MCF 10A (cell line): Measurements from ENCODE around the gene KIAA0513. TPM values are rescaled to one million over a fixed set of nuclear protein-coding genes. Genes with fewer than 3 reads are reported as not detected.

Experiments used
- BruUV-seq: library from RNA; stranded (reverse); fragments of 400-500 nt; replicated peaks from 2 replicates; lab custom pipeline; 2021; lab: Mats Ljungman, UMichigan
- CTCF ChIA-PET: fragments of 300-600 bp; sonication (Branson Sonifier 250); formaldehyde crosslinking; extraction: SDS; loops from one replicate; lab custom pipeline; 2021; ENCODE audit warnings: antibody characterized with exemption, inconsistent platforms; lab: Yijun Ruan, JAX
- POLR2A ChIA-PET: fragments of 300-600, 350-650 bp; sonication (Branson Sonifier 250); formaldehyde crosslinking; extraction: SDS; loops from one replicate; lab custom pipeline; 2020; ENCODE audit warnings: antibody characterized with exemption, inconsistent platforms; lab: Yijun Ruan, JAX
- DNase-seq: peaks from one replicate; pipeline ENCODE4 v3.0.0-alpha.2; 2018; ENCODE audit not compliant: unreplicated experiment
- H3K27ac Mint-ChIP-seq: one replicate; pipeline ENCODE4 v1.8.0; 2022; ENCODE audit warnings: mild to moderate bottlenecking, low read depth, mixed read lengths; ENCODE audit not compliant: unreplicated experiment
- H3K27me3 Mint-ChIP-seq: one replicate; pipeline ENCODE4 v1.8.0; 2022; ENCODE audit warnings: mixed read lengths; ENCODE audit not compliant: insufficient read depth, unreplicated experiment
- H3K36me3 Mint-ChIP-seq: one replicate; pipeline ENCODE4 v1.8.0; 2022; ENCODE audit warnings: mild to moderate bottlenecking, moderate library complexity, mixed read lengths; ENCODE audit not compliant: insufficient read depth, unreplicated experiment
- H3K4me1 Mint-ChIP-seq: one replicate; pipeline ENCODE4 v1.8.0; 2022; ENCODE audit warnings: mixed read lengths; ENCODE audit not compliant: insufficient read depth, unreplicated experiment
- H3K4me3 Mint-ChIP-seq: one replicate; pipeline ENCODE4 v1.8.0; 2022; ENCODE audit warnings: mild to moderate bottlenecking, moderate library complexity, mixed read lengths; ENCODE audit not compliant: unreplicated experiment
- H3K9me3 Mint-ChIP-seq: one replicate; pipeline ENCODE4 v1.8.0; 2022; ENCODE audit warnings: mixed read lengths; ENCODE audit not compliant: unreplicated experiment
- CTCF ChIP-seq: fragments of 200-600 bp; IDR thresholded peaks from one replicate; pipeline ENCODE4 v1.8.0; 2022; ENCODE audit warnings: antibody characterized with exemption, mild to moderate bottlenecking; ENCODE audit not compliant: unreplicated experiment
- intact Hi-C: fragments of 100-400 bp; cut with micrococcal nuclease; formaldehyde crosslinking; loops from 2 replicates; pipeline ENCODE4 v1.14.1; 2022
- total RNA-seq: library from RNA; stranded (reverse); gene quantifications from 2 replicates; pipeline ENCODE4 v1.2.3, GENCODE V29; 2022

The KIAA0513 gene
- total RNA-seq, 1 experiment from 2014 or later: 4.2 TPM

GRCh38 chr16:85033171-85033570, 5.6 kb downstream of the KIAA0513 start:
- Mint-ChIP-seq H3K4me3 (no peak overlapping the region), H3K36me3 (peaks cover 17% of the 10 kb centered on the region), H3K4me1 (peaks cover 34% of the 10 kb centered on the region), H3K27me3 (no peaks in the 10 kb centered on the region), H3K9me3 (no peaks in the 10 kb centered on the region), H3K27ac (no peak overlapping the region)
- ChIA-PET CTCF (interaction anchor here (1.4 kb wide), 1 partner anchor 80 kb away, joined by 3 read pairs; no protein-coding TSS in a partner anchor), POLR2A (no interaction called here)
- no peak for DNase-seq
- BruUV-seq: no TSS peak
- TF ChIP-seq CTCF: no peak
- intact Hi-C loops: no loop called here

- CTCF ChIA-PET: interaction anchor here (0.6 to 1.4 kb wide), 2 partner anchors 82 to 518 kb away, joined by 3 read pairs; no protein-coding TSS in a partner anchor
- no peak overlapping the region for H3K4me3 Mint-ChIP-seq
- TF ChIP-seq CTCF: no peak
- peaks cover 18% of the 10 kb centered on the region for H3K4me1 Mint-ChIP-seq
- H3K36me3 Mint-ChIP-seq: peaks cover 22% of the 10 kb centered on the region
- H3K27ac Mint-ChIP-seq: no peak overlapping the region
- POLR2A ChIA-PET: no interaction called here
- DNase-seq: no peak
- BruUV-seq: no TSS peak
- intact Hi-C loops: no loop called here
- H3K9me3 Mint-ChIP-seq: no peaks in the 10 kb centered on the region
- no peaks in the 10 kb centered on the region for H3K27me3 Mint-ChIP-seq
These were observed 7.2 kb downstream of the KIAA0513 start for GRCh38 chr16:85034591-85035433.

- no peak for DNase-seq
- peaks cover 22% of the 10 kb centered on the region for H3K36me3 Mint-ChIP-seq
- intact Hi-C loops: loop anchor here (2.0 kb wide), 1 partner anchor 42 kb away; no protein-coding TSS in a partner anchor
- BruUV-seq: no TSS peak
- peaks cover 16% of the 10 kb centered on the region for H3K4me1 Mint-ChIP-seq
- no peak for TF ChIP-seq CTCF
- H3K27ac Mint-ChIP-seq: peak overlapping the region; percentile 72
- H3K4me3 Mint-ChIP-seq: peak overlapping the region; percentile 32
- POLR2A ChIA-PET: interaction anchor here (0.7 to 2.3 kb wide), 7 partner anchors 9 to 114 kb away, joined by 3 to 20 read pairs (median 9); partner anchors contain the start of genes KIAA0513 and ZDHHC7
- no peaks in the 10 kb centered on the region for H3K27me3 Mint-ChIP-seq
- H3K9me3 Mint-ChIP-seq: no peaks in the 10 kb centered on the region
- CTCF ChIA-PET: interaction anchor here (0.8 to 2.2 kb wide), 2 partner anchors 50 to 200 kb away, joined by 5 to 6 read pairs; no protein-coding TSS in a partner anchor
These were observed 8.8 kb downstream of the KIAA0513 start for GRCh38 chr16:85036236-85037049.
